Mammary epithelial cell (primary cell): Measurements from ENCODE around the gene TPSD1.

Experiments
- EZH2 ChIP-seq: IDR thresholded peaks from 2 replicates; pipeline ENCODE4 v1.6.1; 2012; ENCODE audit warnings: low read length, inconsistent platforms, borderline replicate concordance
- TF ChIP-seq, protein P1 (sequence below), 2 donors: IDR thresholded peaks in 1 of 2; conservative IDR thresholded peaks in 1 of 2; 2 replicates each; pipeline ENCODE4 v1.5.1; 2011 to 2012; ENCODE audit warnings: inconsistent platforms in 2 of 2, low read length in 2 of 2, mild to moderate bottlenecking in 2 of 2, control low read depth in 1 of 2, low read depth in 1 of 2; ENCODE audit not compliant: insufficient read depth in 1 of 2; ENCODE audit errors: extremely low read depth in 1 of 2

- TF ChIP-seq, protein P1, sequence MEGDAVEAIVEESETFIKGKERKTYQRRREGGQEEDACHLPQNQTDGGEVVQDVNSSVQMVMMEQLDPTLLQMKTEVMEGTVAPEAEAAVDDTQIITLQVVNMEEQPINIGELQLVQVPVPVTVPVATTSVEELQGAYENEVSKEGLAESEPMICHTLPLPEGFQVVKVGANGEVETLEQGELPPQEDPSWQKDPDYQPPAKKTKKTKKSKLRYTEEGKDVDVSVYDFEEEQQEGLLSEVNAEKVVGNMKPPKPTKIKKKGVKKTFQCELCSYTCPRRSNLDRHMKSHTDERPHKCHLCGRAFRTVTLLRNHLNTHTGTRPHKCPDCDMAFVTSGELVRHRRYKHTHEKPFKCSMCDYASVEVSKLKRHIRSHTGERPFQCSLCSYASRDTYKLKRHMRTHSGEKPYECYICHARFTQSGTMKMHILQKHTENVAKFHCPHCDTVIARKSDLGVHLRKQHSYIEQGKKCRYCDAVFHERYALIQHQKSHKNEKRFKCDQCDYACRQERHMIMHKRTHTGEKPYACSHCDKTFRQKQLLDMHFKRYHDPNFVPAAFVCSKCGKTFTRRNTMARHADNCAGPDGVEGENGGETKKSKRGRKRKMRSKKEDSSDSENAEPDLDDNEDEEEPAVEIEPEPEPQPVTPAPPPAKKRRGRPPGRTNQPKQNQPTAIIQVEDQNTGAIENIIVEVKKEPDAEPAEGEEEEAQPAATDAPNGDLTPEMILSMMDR (conservative IDR thresholded peaks at IDR 0.05 in 1 of 2, IDR thresholded peaks at IDR 0.05 in 1 of 2; ENCODE audit: extremely low read depth in 1 of 2, insufficient read depth in 1 of 2, low read depth in 1 of 2, low read length in 2 of 2), result no peak
- TF ChIP-seq EZH2, result no peak
These were observed 5.4 kb downstream of the TPSD1 start for GRCh38 chr16:1261131-1261892.
